Liver (tissue), 3 donors: ENCODE measurements around the gene HEPACAM2.

Experiments used
- FOXA1 ChIP-seq: IDR thresholded peaks from 2 replicates; pipeline ENCODE4 v1.6.1; 2016; ENCODE audit warnings: antibody characterized with exemption
- MAX ChIP-seq: IDR thresholded peaks from 2 replicates; pipeline ENCODE4 v1.6.1; 2016; ENCODE audit warnings: antibody characterized with exemption
- RAD21 ChIP-seq, 2 donors: IDR thresholded peaks; 2 replicates each; pipeline ENCODE4 v1.6.1; 2016; ENCODE audit warnings: antibody characterized with exemption in 2 of 2, mild to moderate bottlenecking in 2 of 2
- SP1 ChIP-seq: IDR thresholded peaks from 2 replicates; pipeline ENCODE4 v1.6.1; 2018; ENCODE audit warnings: antibody characterized with exemption, mild to moderate bottlenecking
- TAF1 ChIP-seq: conservative IDR thresholded peaks from 2 replicates; pipeline ENCODE4 v1.6.1; 2016; ENCODE audit warnings: antibody characterized with exemption, mild to moderate bottlenecking
- TF ChIP-seq, protein P1 (sequence below): fragments of 150-350 bp; IDR thresholded peaks from 2 replicates; pipeline ENCODE4 v1.5.1; 2017; ENCODE audit warnings: improper control_type of control experiment, low read depth, low read length; ENCODE audit not compliant: missing input control
- TF ChIP-seq, protein P2 (sequence below): IDR thresholded peaks from 2 replicates; pipeline ENCODE4 v1.6.1; 2016; ENCODE audit warnings: antibody characterized with exemption
- TF ChIP-seq, protein P3 (sequence below): IDR thresholded peaks from 2 replicates; pipeline ENCODE4 v1.6.1; 2016; ENCODE audit warnings: antibody characterized with exemption
- donor health status: healthy.
- donor health status: healthy.

DNA sequence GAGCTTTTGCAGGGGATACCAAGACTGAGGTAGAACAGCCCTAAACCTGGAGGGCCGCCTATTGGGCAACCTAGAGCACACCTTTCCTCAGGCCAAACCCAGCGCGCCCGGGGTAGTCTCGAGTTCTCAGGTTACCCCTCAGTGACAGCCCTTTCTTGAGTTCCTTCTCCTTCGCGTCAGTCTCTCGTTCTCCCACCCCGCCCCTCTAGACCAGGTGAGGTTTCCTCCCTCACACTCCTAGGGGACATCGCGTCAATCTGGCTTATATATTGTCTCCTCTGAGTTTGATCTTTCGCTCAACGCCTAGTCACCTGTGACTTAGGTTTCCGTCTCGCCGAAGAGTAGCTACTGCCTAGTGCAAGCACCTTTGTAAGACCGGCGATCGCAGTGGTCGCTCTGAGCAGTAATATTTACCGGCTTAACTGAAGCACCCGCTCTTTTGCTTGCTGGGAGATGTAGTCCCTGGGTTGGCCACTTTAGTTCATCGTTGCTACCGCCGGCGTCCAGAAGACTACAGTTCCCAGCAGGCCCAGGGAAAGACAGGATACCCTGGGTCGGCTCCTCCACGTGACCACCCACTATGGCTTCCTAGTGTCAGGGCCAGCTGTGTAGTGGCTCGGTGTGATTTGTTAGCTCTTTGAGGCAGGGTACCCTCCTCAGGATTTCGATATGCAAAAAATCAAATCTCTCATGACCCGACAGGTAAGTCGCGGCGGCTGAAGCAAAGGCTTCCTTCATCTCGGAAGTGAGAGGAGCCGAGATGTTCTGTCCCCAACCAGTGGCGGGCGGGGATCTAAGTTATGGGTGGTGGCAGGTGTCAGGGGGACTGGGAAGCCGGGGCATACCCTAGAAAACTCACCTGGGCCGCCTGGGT, 5.8 kb upstream of the HEPACAM2 start, which contains the start of gene VPS50:
- TF ChIP-seq, protein P1, sequence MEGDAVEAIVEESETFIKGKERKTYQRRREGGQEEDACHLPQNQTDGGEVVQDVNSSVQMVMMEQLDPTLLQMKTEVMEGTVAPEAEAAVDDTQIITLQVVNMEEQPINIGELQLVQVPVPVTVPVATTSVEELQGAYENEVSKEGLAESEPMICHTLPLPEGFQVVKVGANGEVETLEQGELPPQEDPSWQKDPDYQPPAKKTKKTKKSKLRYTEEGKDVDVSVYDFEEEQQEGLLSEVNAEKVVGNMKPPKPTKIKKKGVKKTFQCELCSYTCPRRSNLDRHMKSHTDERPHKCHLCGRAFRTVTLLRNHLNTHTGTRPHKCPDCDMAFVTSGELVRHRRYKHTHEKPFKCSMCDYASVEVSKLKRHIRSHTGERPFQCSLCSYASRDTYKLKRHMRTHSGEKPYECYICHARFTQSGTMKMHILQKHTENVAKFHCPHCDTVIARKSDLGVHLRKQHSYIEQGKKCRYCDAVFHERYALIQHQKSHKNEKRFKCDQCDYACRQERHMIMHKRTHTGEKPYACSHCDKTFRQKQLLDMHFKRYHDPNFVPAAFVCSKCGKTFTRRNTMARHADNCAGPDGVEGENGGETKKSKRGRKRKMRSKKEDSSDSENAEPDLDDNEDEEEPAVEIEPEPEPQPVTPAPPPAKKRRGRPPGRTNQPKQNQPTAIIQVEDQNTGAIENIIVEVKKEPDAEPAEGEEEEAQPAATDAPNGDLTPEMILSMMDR, result peak; percentile 17
- TF ChIP-seq MAX, result peak; percentile 86
- TF ChIP-seq FOXA1, result no peak
- peak; percentile 94 for TF ChIP-seq TAF1
- TF ChIP-seq RAD21 (IDR thresholded peaks at IDR 0.05), result no peak
- TF ChIP-seq SP1, result peak; percentile 58
- TF ChIP-seq, protein P2, sequence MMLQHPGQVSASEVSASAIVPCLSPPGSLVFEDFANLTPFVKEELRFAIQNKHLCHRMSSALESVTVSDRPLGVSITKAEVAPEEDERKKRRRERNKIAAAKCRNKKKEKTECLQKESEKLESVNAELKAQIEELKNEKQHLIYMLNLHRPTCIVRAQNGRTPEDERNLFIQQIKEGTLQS, result no peak
- TF ChIP-seq, protein P3, sequence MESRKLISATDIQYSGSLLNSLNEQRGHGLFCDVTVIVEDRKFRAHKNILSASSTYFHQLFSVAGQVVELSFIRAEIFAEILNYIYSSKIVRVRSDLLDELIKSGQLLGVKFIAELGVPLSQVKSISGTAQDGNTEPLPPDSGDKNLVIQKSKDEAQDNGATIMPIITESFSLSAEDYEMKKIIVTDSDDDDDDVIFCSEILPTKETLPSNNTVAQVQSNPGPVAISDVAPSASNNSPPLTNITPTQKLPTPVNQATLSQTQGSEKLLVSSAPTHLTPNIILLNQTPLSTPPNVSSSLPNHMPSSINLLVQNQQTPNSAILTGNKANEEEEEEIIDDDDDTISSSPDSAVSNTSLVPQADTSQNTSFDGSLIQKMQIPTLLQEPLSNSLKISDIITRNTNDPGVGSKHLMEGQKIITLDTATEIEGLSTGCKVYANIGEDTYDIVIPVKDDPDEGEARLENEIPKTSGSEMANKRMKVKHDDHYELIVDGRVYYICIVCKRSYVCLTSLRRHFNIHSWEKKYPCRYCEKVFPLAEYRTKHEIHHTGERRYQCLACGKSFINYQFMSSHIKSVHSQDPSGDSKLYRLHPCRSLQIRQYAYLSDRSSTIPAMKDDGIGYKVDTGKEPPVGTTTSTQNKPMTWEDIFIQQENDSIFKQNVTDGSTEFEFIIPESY, result peak; percentile 78
